GM19035 (cell line): ENCODE results near the gene FNDC3B.
A peak's percentile ranks its signal among the peaks of the same experiment; 100 is the strongest.

Experiments
- ATAC-seq: cut with Tn5 transposase; IDR thresholded peaks from one replicate; pipeline ENCODE4 v1.9.1; 2021; ENCODE audit not compliant: unreplicated experiment

The FNDC3B gene

GRCh38 chr3:172147113-172147818, 107.9 kb downstream of the FNDC3B start:
- ATAC-seq: no peak

GRCh38 chr3:172148241-172148640, 108.9 kb downstream of the FNDC3B start:
- ATAC-seq: no peak

GRCh38 chr3:172148702-172149565, 109.6 kb downstream of the FNDC3B start:
- ATAC-seq: no peak

GRCh38 chr3:172150268-172150667, 110.9 kb downstream of the FNDC3B start:
- no peak for ATAC-seq

DNA sequence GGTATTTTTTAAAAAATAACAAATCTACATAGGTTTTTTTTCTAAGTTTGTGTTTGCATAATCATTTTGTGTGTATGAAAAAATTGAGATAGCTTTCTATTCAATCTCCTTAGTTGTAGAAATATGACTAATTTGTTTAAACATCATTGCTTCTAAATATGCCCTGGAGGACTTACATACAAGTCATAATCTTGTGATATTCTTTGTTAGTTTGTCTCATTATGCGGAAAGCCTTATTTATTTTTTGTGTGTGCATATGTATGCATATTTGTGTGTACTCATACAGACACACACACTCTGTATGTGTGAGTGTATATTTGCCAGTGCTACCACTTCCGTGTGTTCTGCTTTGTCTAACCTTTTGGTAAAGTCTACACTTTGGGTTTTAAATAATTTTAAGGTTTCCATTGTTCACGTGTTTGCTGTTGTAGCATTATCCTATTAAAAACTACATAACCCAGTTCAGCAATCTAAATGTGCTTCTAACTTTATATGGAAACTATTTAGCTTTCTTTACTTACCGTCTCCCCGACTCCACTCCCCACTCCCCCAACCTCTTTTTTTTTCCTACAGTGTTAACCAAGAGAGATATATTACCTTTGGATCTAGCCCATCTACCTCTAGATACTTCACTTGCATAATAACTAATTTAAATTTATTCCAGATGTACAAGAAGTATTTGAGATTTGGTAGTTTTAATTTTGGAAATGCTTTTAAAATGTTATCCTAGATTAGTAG, 111.7 kb downstream of the FNDC3B start:
- no peak for ATAC-seq

DNA sequence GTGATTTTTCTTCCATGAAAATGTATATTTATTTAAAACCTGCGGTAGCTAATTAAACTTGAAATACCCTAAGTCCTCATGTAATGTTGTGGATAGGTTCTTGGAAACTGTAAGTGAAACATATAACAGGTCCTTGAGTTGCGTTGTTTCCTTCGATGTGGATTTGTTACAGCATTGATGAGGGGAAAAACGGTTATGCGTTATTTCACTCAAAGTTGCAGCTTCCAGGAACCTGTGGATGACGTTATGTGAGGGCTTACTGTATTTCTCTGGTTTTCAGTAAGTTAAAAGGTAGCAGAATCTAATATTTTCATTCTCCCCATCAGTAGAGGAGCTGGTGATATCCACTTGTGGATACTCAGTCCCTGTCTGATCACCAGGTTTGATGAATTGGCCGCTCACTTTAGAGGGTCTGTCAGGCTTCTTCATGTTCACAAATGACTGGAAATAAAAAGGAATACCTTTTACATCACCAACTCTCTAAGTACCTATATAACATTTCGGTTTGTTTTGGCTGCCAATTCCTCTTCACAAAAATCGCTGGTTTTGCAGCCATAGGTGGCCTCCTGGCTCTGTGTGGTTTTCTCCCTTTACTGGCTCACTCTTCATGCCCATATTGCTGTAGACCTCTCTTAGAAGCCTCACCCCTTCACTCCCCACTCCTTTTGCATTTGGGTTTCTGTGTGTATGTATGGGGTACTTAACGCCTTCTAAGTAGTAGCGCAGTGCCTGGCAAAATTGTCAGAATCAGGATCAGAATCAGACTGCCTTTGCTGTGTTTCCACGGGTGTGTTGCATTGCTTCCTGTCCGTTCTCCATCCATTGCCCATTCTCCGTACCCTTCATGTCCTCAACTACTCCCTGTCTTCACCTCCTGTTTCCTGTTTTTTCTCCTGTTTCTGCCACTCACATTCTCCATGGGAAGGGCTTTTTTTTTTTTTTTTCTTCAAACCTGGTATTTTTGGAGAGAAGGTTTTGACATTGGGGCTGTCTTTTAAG, 112.6 kb downstream of the FNDC3B start:
- no peak for ATAC-seq

- ATAC-seq: no peak
Measured at GRCh38 chr3:172152874-172153273, 113.5 kb downstream of the FNDC3B start.

GRCh38 chr3:172153335-172153861, 114.0 kb downstream of the FNDC3B start:
- no peak for ATAC-seq

- peak; percentile 82 for ATAC-seq
Measured at GRCh38 chr3:172154768-172155664, 115.6 kb downstream of the FNDC3B start.

DNA sequence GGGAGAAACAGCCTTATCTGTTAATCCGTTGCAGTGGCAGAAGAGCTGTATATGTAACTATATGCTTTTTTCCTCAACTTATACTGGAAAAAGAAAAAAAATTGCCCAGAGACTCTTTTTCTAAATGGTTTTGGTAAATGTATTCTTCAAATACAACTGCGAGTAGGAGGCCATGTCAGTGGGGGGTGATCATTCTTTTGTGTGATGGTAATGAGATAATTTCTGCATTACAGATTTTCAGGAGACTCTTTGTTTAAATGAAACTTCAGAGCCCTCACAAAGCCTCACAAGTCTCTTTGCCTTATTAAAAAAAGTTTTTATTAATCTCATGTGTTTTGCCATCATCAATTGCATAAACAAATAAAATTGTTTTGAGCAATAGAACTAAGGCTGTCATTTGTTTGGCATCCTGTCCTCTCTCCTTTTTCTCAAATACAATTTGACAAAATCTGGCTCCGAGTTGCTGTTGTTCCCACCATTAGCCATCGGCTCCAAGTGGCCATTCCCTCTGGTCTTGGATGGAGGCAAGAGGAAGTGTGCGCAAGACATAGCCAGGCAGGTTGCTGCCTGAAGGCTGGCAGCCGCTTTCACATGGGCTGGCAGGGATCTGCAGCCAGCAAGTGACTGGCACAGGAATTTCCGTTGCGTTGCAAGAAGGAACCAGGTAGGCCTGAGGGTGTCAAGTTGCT, 116.7 kb downstream of the FNDC3B start:
- ATAC-seq: no peak

GRCh38 chr3:172156586-172156955, 117.2 kb downstream of the FNDC3B start:
- ATAC-seq: no peak

DNA sequence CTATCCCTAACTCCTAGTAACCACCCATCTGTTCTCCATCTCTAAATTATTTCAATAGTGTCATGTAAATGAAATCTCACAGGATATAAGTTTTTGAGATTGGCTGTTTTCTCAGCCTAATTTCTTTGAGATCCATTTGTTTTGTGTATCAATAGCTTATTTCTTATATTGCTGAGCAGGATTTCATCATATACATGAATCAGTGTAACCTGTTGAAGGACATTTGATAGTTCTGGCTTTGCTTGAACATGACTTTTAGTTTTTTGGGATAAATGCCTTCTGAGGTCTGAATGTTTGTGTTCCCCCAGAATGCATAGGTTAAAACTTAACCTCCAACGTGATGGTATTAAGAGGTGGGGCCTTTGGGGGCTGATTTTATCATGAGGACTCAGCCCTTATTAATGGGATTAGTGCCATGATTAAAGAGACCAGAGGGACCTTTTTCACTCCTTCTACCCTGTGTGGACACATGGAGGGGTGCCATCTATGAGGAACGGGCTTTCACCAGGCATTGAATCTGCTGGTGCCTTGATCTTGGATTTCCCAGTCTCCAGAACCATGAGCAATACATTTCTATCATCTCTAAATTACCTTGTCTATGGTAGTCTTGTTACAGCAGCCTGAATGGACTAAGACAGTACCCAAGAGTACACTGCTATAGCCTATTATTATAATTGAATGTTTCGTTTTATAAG, 118.3 kb downstream of the FNDC3B start:
- no peak for ATAC-seq

- no peak for ATAC-seq
Measured at GRCh38 chr3:172158741-172159140, 119.4 kb downstream of the FNDC3B start.

DNA sequence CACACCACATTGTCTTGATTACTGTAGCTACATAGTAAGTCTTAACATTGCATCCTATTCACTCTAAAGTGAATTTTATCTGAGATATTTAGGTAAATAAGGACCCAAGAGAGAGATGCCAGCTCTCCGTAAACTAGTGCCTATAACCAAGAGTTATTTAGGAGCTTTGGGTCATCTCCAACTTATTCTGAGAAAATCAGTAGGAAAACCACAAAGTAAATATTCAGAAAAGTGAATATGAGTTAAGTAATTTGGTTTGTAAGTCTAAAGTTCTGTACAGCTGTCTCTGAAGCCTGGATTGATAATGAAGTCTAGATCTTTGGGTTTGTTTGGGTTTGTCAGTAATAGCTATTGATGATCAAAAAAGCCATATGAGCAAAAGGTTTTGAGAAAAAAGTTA, 120.0 kb downstream of the FNDC3B start:
- no peak for ATAC-seq

GRCh38 chr3:172159962-172160538, 120.7 kb downstream of the FNDC3B start:
- ATAC-seq: no peak

DNA sequence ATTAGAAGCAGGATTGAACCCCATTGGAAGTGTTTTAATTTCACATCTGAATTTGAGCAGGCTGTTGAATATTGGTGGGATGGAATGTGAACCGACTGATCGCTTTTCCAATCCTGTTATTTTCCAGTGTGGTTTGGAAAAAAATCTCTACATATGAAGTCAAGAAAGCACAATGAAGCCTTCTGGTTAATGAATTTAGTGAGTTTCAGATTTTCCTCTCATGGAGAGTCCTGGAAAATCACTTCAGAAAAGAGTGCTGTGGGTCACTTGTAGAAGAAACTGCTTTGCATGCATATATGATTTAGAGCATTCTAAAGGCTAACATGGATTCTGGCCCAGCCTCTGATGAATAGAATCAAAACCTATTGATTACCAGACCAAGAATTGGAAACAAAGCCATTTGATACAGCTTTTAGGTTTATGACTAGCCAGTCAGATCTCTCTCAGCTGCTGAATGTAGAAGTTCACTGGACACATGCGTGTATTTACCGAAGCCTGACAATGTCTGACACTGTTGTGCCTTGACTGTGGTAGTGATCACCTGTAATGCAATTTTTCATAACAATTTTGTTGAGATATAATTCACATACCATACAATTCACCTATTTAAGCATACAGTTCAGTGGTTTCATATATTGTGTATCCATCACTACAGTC, 121.9 kb downstream of the FNDC3B start:
- ATAC-seq: no peak

- ATAC-seq: no peak
Measured at GRCh38 chr3:172161959-172162358, 122.6 kb downstream of the FNDC3B start.
